Stimulated activated naive CD8-positive, alpha-beta T cell treated with anti-CD3 and anti-CD28 coated beads, Interleukin-15, Interleukin-2, amounts not matched to agents 100 ng/mL and 50 ng/mL, for 24 hours (primary cell): ENCODE data around the gene RETNLB.

Experiments used
- H3K27ac Mint-ChIP-seq: one replicate; pipeline ENCODE4 v1.8.0; 2021; ENCODE audit warnings: mild to moderate bottlenecking, mixed read lengths
- H3K27me3 Mint-ChIP-seq: one replicate; pipeline ENCODE4 v1.8.0; 2021; ENCODE audit warnings: mixed read lengths
- H3K36me3 Mint-ChIP-seq: one replicate; pipeline ENCODE4 v1.8.0; 2021; ENCODE audit warnings: low read depth, mixed read lengths
- H3K4me1 Mint-ChIP-seq: one replicate; pipeline ENCODE4 v1.8.0; 2021; ENCODE audit warnings: low read depth, mixed read lengths
- H3K4me3 Mint-ChIP-seq: one replicate; pipeline ENCODE4 v1.8.0; 2021; ENCODE audit warnings: mild to moderate bottlenecking, mixed read lengths
- H3K9me3 Mint-ChIP-seq: one replicate; pipeline ENCODE4 v1.8.0; 2021; ENCODE audit warnings: mixed read lengths

Gene RETNLB, protein sequence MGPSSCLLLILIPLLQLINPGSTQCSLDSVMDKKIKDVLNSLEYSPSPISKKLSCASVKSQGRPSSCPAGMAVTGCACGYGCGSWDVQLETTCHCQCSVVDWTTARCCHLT

DNA sequence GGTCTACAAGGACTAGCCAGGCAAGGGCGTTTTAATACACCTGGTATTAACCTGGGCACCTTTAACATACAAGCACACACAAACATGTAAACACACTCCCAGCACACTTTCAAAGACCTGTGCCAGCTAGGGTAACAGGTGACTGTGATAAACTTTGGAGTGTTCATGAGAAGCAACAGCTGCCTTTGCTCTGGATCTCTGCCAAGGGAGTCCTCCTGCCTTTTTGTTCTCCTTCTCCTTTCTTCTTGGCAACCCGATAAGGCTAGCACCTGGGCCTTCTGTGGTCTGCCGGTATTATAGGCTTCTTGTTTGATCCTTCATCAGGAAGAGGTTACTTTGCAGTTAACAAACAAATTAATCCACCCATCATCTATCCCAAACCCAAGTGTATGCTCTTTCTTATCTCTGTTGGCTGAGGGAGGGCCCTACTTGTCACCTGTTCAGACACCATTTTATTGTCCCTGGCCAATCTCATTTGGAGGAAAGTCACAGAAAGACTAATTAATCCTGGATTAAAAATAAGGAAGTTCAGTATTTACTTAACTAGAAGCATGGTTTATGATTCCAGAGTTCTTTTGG lies at the start of gene RETNLB:
TSS of gene RETNLB (minus strand) at position 7 of the 579 bp plus-strand sequence. CDS start 225 bp downstream, outside the sequence.
- Mint-ChIP-seq H3K4me1 (peaks cover 8% of the 10 kb centered on the region), H3K27ac (no peak within 1 kb of the TSS), H3K27me3 (no peaks in the 10 kb centered on the region), H3K4me3 (no peak within 1 kb of the TSS), H3K9me3 (no peaks in the 10 kb centered on the region), H3K36me3 (no peaks in the 10 kb centered on the region)

DNA sequence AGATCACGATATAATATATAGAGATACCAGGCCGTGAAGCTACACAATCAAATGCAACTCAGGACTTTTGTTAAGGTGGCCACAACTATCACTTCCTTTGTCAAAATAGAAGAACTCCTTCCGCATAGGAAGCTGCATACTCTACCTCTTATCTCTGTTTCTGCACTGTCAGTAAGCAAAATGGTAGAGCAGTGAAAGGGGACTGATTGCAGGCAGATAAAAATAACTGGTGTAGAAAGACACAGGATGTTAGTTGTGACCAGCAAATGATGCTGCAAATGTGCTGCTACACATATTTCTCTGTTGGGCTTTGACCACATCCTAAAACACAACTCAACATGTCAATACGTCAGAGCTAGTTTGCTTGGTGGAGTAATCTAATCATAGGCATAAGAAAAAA lies 49.1 kb upstream of the RETNLB start:
- H3K36me3 Mint-ChIP-seq: peaks cover 5% of the 10 kb centered on the region
- H3K4me3 Mint-ChIP-seq: no peak overlapping the region

DNA sequence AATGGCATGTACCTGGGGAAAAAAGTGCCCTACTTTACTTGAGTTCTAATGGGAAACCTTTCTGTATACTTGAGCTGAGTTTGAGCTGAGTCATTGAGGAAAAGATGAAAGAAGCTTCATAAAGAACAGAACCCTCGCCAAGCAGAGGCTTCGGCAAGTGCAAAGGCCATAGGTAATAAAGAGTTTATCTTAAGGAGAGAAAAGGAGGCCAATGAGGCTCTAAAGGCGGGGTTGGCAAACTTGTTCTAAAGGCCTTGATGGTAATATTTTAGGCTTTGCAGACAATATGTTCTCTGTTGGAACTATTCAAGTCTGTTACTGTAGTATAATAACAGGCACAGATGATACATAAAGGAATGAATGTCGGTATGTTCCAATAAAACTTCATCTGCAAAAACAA lies 47.8 kb upstream of the RETNLB start:
- Mint-ChIP-seq H3K27ac (peak overlapping the region; percentile 10), H3K4me1 (peaks cover 8% of the 10 kb centered on the region), H3K4me3 (no peak overlapping the region), H3K27me3 (no peaks in the 10 kb centered on the region), H3K36me3 (peaks cover 5% of the 10 kb centered on the region), H3K9me3 (peaks cover 19% of the 10 kb centered on the region)

More for the DNA sequence above, 49.1 kb upstream of the RETNLB start:
- peaks cover 8% of the 10 kb centered on the region for H3K4me1 Mint-ChIP-seq
- no peaks in the 10 kb centered on the region for H3K27me3 Mint-ChIP-seq
- H3K27ac Mint-ChIP-seq: peak overlapping the region; percentile 60
- peaks cover 15% of the 10 kb centered on the region for H3K9me3 Mint-ChIP-seq

DNA sequence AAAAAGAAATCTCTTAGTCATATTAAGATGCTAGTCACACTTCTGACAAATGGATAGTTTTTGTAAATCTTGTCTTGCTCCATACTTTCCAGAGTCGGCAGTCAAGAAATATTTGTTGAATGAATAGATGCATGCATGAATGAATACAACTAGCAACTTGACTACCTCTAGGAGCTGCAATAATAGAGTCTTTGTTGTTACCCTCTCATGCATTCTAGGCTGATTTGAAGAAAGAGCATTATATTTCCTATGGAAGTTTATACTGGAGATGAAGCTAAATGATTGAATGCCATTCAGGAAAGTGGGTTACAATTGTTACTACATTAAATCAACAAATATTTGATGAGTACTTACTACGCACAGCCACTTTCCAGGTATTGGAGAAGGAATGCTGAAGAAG lies 47.2 kb upstream of the RETNLB start:
- no peak overlapping the region for H3K4me3 Mint-ChIP-seq
- H3K9me3 Mint-ChIP-seq: peaks cover 19% of the 10 kb centered on the region
- H3K27me3 Mint-ChIP-seq: no peaks in the 10 kb centered on the region
- peaks cover 5% of the 10 kb centered on the region for H3K36me3 Mint-ChIP-seq
- H3K27ac Mint-ChIP-seq: no peak overlapping the region
- H3K4me1 Mint-ChIP-seq: peaks cover 8% of the 10 kb centered on the region

DNA sequence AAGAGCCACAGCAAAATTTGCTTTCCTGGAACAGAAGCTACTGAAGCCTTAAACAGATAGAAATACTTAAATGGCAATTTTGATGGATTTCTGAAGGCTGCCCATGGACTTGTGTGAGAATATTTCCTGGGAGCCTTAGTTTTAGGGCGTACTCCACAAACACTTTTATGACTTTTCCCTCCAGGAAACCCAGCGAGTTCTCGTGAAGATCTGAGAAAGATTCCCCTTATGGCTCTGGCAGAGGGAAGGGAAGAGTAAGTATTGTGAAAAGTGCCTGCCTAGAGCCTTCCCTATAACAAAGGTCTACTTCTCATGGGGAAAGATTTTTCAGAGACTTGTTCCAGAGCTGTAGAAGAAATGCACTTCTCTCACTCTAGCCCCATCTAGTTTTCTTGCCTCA lies 34.3 kb upstream of the RETNLB start:
- Mint-ChIP-seq H3K4me1 (no peaks in the 10 kb centered on the region), H3K4me3 (no peak overlapping the region), H3K9me3 (peaks cover under 1% of the 10 kb centered on the region), H3K36me3 (no peaks in the 10 kb centered on the region), H3K27ac (no peak overlapping the region), H3K27me3 (no peaks in the 10 kb centered on the region)

DNA sequence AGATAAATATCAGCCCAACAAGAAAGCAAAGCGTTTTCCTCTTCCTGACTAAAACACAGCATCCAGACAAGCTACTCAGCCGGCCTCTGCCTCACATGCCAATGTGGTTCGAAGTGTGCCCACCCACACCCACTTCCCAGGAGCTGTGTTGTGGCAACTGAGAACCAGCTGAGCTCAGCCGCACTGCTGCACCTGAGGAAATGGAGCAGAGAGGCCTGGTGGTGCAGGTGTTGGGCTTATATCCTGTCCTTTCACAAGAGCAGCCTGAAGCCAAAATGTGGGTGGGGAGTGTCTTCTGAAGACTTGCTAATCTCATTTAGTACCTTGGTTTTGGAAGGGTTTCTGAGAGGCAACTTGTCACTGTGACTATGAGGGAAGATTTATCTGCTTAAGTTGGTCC lies 23.0 kb upstream of the RETNLB start:
- H3K4me3 Mint-ChIP-seq: no peak overlapping the region
- no peaks in the 10 kb centered on the region for H3K36me3 Mint-ChIP-seq
- H3K27me3 Mint-ChIP-seq: no peaks in the 10 kb centered on the region
- peaks cover 35% of the 10 kb centered on the region for H3K4me1 Mint-ChIP-seq
- no peaks in the 10 kb centered on the region for H3K9me3 Mint-ChIP-seq
- no peak overlapping the region for H3K27ac Mint-ChIP-seq

DNA sequence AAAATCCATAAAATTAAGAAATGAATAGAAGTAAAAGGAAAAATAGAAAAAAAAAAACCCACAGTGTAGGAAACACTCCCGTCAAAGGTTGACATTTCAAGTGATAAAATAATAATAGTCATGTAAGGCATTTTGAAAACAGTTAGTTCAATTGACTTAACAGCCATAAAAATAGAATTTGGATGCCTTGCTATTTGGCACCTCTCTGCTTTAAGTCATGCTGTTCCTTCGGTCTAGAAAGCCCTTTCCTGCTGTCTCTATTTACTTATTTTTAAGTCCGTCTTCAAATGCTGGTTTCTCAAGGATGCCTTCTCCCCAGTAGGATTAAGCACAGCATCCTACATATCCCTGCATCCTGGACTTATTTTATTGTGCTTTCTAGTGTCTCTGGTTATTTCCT lies 22.3 kb upstream of the RETNLB start:
- Mint-ChIP-seq H3K36me3 (no peaks in the 10 kb centered on the region), H3K27ac (no peak overlapping the region), H3K9me3 (no peaks in the 10 kb centered on the region), H3K4me1 (peaks cover 35% of the 10 kb centered on the region), H3K27me3 (no peaks in the 10 kb centered on the region), H3K4me3 (no peak overlapping the region)

DNA sequence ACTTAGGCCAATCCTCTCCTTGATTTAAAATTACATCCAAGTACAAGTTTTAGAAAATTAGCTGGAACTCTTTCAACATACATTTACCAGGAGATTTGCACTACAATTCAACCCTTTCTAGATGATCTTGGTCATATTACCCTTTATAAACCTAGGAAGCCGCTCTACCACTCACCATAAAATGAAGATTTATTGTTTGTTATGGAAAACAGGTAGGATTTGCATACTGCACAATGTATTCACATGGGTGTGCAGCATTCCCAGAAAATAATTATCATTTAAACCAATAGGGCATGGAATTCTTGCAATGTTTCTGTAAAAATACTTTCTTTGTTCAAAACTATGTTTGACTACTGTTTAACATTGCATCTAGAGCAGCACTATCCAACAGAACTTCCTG lies 18.4 kb upstream of the RETNLB start:
- H3K4me1 Mint-ChIP-seq: peaks cover 34% of the 10 kb centered on the region
- H3K9me3 Mint-ChIP-seq: no peaks in the 10 kb centered on the region
- H3K4me3 Mint-ChIP-seq: no peak overlapping the region
- H3K27me3 Mint-ChIP-seq: no peaks in the 10 kb centered on the region
- H3K27ac Mint-ChIP-seq: no peak overlapping the region
- H3K36me3 Mint-ChIP-seq: no peaks in the 10 kb centered on the region

DNA sequence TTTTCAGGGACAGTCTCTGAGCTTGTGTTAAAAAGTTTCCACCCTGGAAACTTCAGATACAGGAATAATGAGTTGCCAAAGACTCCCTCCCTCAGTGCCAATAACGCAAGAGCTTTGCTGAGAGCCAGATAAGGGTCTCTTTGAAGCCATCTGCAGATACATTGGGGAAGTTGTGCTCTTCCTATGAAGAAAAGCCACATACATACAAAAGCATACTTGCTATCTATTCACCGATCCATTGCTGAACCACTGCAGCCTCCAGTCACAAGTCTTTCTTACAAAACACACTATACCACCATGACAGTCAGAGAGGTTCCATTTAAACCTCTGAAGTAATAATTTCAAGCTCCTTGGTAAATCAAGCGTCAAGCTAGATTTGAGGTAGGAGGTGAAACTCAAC lies 10.0 kb upstream of the RETNLB start:
- no peaks in the 10 kb centered on the region for H3K36me3 Mint-ChIP-seq
- no peaks in the 10 kb centered on the region for H3K4me1 Mint-ChIP-seq
- H3K27me3 Mint-ChIP-seq: peaks cover 4% of the 10 kb centered on the region
- H3K4me3 Mint-ChIP-seq: no peak overlapping the region
- no peak overlapping the region for H3K27ac Mint-ChIP-seq
- H3K9me3 Mint-ChIP-seq: no peaks in the 10 kb centered on the region

DNA sequence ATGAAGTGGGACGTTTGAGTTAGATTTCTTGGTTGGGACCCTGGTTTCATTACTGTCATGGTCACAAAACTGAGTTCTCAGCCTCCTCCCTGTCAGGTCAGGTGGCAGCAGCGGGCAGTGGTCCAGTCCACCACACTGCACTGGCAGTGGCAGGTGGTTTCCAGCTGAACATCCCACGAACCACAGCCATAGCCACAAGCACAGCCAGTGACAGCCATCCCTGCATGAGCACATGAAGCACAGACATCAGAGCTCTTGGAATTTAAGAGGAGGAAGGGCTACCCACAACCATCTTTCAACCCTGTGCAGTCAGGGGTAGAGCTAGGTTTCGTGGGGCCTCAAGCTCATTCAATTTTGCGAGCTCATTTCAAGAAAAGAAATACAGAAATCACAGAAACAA lies 1.5 kb downstream of the RETNLB start:
- Mint-ChIP-seq H3K27ac (no peak overlapping the region), H3K4me1 (peaks cover 8% of the 10 kb centered on the region), H3K9me3 (no peaks in the 10 kb centered on the region), H3K36me3 (no peaks in the 10 kb centered on the region), H3K27me3 (no peaks in the 10 kb centered on the region), H3K4me3 (no peak overlapping the region)

DNA sequence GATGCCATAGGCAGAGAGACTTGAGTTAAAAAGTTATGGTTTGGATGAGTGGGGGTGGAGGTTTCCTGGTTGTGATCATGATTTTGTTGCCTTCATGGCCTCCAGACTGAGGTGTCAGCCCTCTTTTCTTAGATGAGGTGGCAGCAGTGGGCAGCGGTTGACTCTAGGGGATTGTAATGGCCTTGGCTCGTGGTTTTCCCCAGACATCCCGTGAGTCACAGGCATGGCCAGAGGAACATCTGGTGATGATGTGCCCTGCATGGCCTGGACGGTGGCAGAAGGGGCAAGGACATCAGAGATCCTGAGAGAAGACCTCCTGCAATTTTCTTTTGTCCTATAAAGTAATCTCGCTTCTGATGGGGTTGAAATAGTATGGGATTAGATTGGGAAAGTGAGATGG lies 12.4 kb downstream of the RETNLB start:
- Mint-ChIP-seq H3K4me3 (no peak overlapping the region), H3K27me3 (no peaks in the 10 kb centered on the region), H3K9me3 (peaks cover 5% of the 10 kb centered on the region), H3K36me3 (no peaks in the 10 kb centered on the region), H3K4me1 (no peaks in the 10 kb centered on the region), H3K27ac (no peak overlapping the region)

DNA sequence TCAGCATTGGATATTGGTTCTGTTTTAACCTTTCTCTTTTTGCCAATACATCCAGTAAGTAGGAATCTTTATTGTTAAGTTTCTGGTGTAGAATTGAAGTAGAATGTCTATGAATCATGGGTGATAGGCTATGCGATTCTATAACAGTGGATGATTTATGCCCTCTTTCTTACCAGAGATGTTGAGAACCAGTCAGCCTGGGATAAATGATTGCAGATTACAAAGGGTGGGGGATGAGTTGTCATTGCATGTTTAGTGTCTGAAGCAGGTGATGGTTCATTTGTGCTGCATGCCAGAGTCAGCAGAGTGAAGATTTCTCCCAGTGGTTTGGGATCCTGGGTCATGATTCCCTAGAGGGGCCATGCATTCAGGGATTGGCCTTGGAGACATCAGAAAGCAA lies 14.3 kb downstream of the RETNLB start:
- H3K27me3 Mint-ChIP-seq: no peaks in the 10 kb centered on the region
- H3K9me3 Mint-ChIP-seq: peaks cover 5% of the 10 kb centered on the region
- no peak overlapping the region for H3K27ac Mint-ChIP-seq
- H3K4me1 Mint-ChIP-seq: no peaks in the 10 kb centered on the region
- no peaks in the 10 kb centered on the region for H3K36me3 Mint-ChIP-seq
- H3K4me3 Mint-ChIP-seq: no peak overlapping the region

DNA sequence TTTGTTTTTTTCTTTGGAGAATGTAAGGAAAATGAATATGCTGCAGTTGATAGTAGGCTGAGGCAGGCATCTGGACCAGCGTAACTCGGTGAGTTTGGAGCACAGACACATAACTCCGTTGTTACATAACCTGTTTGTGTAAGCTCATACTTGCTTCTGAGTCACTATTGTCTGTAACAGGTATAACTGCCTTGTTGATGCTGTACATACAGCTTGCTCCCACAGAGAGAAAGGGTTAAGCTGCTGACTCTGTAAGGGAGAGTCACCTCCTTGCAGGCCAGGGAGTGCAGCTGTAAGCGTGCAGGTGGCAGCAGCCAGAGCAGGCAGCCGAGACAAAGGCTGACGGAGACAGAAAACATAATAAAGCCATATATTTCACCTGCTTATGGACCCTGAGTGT lies 20.4 kb downstream of the RETNLB start:
- no peak overlapping the region for H3K27ac Mint-ChIP-seq
- H3K36me3 Mint-ChIP-seq: no peaks in the 10 kb centered on the region
- no peaks in the 10 kb centered on the region for H3K4me1 Mint-ChIP-seq
- H3K4me3 Mint-ChIP-seq: no peak overlapping the region
- peaks cover 3% of the 10 kb centered on the region for H3K27me3 Mint-ChIP-seq
- no peaks in the 10 kb centered on the region for H3K9me3 Mint-ChIP-seq

DNA sequence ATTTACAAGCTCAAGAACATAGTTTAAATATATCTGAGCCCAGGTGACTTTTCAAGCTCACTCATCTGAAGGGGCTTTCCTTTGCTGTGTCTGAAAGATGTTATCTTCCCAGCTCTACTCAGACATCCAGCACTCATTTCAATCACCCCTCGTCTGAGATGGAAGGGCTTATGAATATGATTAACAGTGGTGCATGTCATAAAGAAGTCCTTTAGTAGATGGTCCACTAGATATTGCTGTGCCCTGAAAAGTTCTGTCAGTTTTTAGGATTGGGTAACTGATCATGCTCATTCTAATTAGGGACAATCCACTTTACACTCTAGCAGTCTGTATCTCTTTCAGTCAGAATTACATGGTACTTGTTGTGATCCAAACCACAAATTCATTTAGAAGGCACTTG lies 28.3 kb downstream of the RETNLB start:
- no peaks in the 10 kb centered on the region for H3K36me3 Mint-ChIP-seq
- H3K27me3 Mint-ChIP-seq: no peaks in the 10 kb centered on the region

DNA sequence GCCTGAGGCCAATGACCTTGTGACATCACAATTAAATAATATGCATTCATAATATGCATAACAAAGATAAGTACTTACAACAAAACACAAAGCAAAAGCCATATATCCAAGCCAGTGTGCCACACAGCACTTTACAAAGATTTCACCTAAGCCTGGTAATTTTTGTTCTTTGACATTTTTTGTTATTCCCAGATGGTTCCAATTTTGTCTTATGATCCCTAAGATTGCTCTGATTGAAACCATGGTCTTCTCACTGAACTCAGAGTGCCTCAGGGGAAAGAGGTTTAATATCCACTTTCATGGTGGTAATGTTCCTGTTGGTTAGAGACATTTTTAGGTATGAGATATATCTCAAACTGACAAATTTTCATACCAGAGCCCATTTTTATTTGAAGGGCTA lies 29.1 kb downstream of the RETNLB start:
- H3K27ac Mint-ChIP-seq: no peak overlapping the region
- H3K4me1 Mint-ChIP-seq: no peaks in the 10 kb centered on the region
- H3K27me3 Mint-ChIP-seq: no peaks in the 10 kb centered on the region
- H3K4me3 Mint-ChIP-seq: no peak overlapping the region
- H3K36me3 Mint-ChIP-seq: no peaks in the 10 kb centered on the region
- peaks cover 7% of the 10 kb centered on the region for H3K9me3 Mint-ChIP-seq

More for the DNA sequence above, 28.3 kb downstream of the RETNLB start:
- Mint-ChIP-seq H3K27ac (no peak overlapping the region), H3K4me1 (no peaks in the 10 kb centered on the region), H3K9me3 (peaks cover 4% of the 10 kb centered on the region), H3K4me3 (no peak overlapping the region)

DNA sequence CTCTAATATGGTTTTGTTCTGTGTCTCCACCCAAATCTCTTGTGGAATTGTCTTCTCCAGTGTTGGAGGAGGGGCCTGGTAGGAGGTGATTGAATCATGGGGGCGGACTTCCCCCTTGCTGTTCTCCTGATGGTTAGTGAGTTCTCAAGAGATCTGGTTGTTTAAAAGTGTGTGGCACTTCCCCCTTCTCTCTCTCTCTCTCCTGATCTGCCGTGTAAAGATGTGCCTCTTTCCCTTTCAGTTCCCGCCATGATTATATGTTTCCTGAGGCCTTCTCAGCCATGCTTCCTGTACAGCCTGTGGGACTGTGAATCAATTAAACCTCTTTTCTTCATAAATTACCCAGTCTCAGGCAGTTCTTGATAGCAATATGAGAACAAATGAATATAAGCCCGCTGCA lies 33.1 kb downstream of the RETNLB start:
- Mint-ChIP-seq H3K27ac (no peak overlapping the region), H3K9me3 (peaks cover 14% of the 10 kb centered on the region), H3K4me3 (no peak overlapping the region)

More for the DNA sequence above, 33.1 kb downstream of the RETNLB start:
- H3K27me3 Mint-ChIP-seq: no peaks in the 10 kb centered on the region
- H3K4me1 Mint-ChIP-seq: no peaks in the 10 kb centered on the region
- H3K36me3 Mint-ChIP-seq: no peaks in the 10 kb centered on the region
